ENCODE data around the gene TRAF1. TPM values are rescaled to one million over a fixed set of nuclear protein-coding genes. Genes with fewer than 3 reads are reported as not detected.

Gene TRAF1
- total and polyA plus RNA-seq, 8 donors, result 1.3 to 8.1 (median 2.4) TPM

- DNase-seq (no peak), ATAC-seq (no peak), FAIRE-seq (no peak)
- no peak overlapping the region for H3K4me3 ChIP-seq
- no peaks in the 10 kb centered on the region for H3K27me3 ChIP-seq
- H3K27ac ChIP-seq, result no peak overlapping the region
- intact Hi-C loops (cut with DNase I), result no loop called here
- H3K36me3 ChIP-seq, result no peaks in the 10 kb centered on the region
- TF ChIP-seq, protein P1, sequence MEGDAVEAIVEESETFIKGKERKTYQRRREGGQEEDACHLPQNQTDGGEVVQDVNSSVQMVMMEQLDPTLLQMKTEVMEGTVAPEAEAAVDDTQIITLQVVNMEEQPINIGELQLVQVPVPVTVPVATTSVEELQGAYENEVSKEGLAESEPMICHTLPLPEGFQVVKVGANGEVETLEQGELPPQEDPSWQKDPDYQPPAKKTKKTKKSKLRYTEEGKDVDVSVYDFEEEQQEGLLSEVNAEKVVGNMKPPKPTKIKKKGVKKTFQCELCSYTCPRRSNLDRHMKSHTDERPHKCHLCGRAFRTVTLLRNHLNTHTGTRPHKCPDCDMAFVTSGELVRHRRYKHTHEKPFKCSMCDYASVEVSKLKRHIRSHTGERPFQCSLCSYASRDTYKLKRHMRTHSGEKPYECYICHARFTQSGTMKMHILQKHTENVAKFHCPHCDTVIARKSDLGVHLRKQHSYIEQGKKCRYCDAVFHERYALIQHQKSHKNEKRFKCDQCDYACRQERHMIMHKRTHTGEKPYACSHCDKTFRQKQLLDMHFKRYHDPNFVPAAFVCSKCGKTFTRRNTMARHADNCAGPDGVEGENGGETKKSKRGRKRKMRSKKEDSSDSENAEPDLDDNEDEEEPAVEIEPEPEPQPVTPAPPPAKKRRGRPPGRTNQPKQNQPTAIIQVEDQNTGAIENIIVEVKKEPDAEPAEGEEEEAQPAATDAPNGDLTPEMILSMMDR (IDR thresholded peaks at IDR 0.05), result no peak
- H3K9me3 ChIP-seq, result no peaks in the 10 kb centered on the region
- no peaks in the 10 kb centered on the region for H3K4me1 ChIP-seq
- WGBS, 2 donors, result 54 to 63% methylated on average over 3 of the region's 3 CpGs
These were observed 43.6 kb upstream of the TRAF1 start for GRCh38 chr9:120970244-120970643.

GRCh38 chr9:120966013-120966369 is 39.4 kb upstream of the TRAF1 start:
- Histone ChIP-seq H3K9me3 (no peaks in the 10 kb centered on the region), H3K27ac (no peak overlapping the region), H3K4me3 (no peak overlapping the region), H3K27me3 (no peaks in the 10 kb centered on the region), H3K4me1 (no peaks in the 10 kb centered on the region), H3K36me3 (peaks cover 0 to 18% (median 0%) of the 10 kb centered on the region in 3 donors)
- ATAC-seq, result no peak
- no peak for FAIRE-seq
- WGBS, 2 donors, result 77 to 78% methylated on average over 3 of the region's 3 CpGs
- intact Hi-C loops (cut with DNase I), result no loop called here
- TF ChIP-seq, protein P1 (IDR thresholded peaks at IDR 0.05), result no peak
- DNase-seq, result no peak

DNA sequence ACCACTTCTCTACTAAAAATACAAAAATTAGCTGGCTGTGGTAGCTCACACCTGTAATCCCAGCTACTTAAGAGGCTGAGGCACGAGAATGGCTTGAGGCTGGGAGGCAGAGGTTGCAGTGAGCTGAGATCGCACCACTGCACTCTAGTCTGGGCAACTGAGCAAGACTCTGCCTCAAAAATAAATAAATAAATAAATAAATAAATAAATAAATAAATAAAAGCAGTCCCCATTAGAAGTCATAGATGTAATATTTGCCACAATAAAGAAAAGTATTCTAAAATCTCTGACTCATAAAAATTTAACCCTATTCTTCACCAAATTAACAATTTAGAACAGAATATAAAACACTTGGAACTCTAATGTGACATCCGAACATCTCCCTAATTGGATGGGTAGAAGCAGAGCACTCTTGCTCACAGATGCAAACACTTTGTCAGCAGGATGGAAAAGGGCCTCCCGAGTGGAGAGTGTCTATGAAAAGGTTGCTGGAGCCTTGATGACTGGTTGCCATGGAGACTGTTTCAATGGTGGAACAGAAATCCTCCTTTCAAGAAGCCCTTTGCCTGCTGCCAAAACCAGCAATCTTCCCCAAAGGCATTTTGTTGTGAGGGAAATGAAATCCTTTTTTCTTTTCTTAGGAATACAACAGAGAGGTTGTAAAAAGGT is 38.9 kb upstream of the TRAF1 start:
- TF ChIP-seq, protein P1 (IDR thresholded peaks at IDR 0.05), result no peak
- 86 to 88% methylated on average over 4 of the region's 4 CpGs for WGBS, 2 donors
- intact Hi-C loops (cut with DNase I), result no loop called here
- ATAC-seq, result no peak
- DNase-seq, result no peak
- H3K4me1 ChIP-seq, result no peaks in the 10 kb centered on the region
- H3K36me3 ChIP-seq, result peaks cover 0 to 18% (median 0%) of the 10 kb centered on the region in 3 donors
- H3K4me3 ChIP-seq, result no peak overlapping the region
- no peaks in the 10 kb centered on the region for H3K9me3 ChIP-seq
- no peak overlapping the region for H3K27ac ChIP-seq
- no peaks in the 10 kb centered on the region for H3K27me3 ChIP-seq
- no peak for FAIRE-seq

GRCh38 chr9:120961936-120962335 is 35.3 kb upstream of the TRAF1 start:
- intact Hi-C loops (cut with DNase I), result no loop called here
- 96% methylated on average over 3 of the region's 3 CpGs for WGBS, 2 donors
- Histone ChIP-seq H3K36me3 (peaks cover 0 to 18% (median 0%) of the 10 kb centered on the region in 3 donors), H3K9me3 (no peaks in the 10 kb centered on the region), H3K27me3 (no peaks in the 10 kb centered on the region), H3K27ac (no peak overlapping the region), H3K4me3 (no peak overlapping the region), H3K4me1 (no peaks in the 10 kb centered on the region)
- TF ChIP-seq, protein P1 (IDR thresholded peaks at IDR 0.05), result no peak
- DNase-seq, result no peak
- no peak for FAIRE-seq
- ATAC-seq, result no peak

DNA sequence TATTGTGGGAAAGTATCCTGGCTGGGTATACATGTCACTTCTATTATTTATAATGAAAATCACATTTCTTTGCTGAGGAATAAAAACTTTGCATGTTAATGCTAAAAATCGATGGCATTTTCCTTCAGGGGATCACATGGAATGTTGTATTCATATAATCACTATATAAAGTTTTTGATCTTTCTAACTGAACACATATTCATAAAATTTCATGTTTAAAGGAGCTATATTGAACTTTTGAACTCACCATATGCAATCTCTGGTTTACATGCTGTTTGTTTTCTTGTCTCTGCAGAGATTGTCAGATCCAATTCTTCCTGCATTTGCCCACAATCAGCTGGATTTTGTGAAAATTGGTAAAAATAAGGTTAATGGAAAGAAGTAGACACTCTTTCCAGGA is 33.4 kb upstream of the TRAF1 start:
- peaks cover 0 to 18% (median 0%) of the 10 kb centered on the region in 3 donors for H3K36me3 ChIP-seq
- no peak overlapping the region for H3K4me3 ChIP-seq
- H3K27ac ChIP-seq, result no peak overlapping the region
- ATAC-seq (no peak), DNase-seq (no peak), FAIRE-seq (no peak)
- TF ChIP-seq, protein P1 (IDR thresholded peaks at IDR 0.05), result no peak
- H3K4me1 ChIP-seq, result no peaks in the 10 kb centered on the region
- intact Hi-C loops (cut with DNase I), result no loop called here
- 85 to 97% methylated on average over 1 of the region's 1 CpG for WGBS, 2 donors
- H3K9me3 ChIP-seq, result no peaks in the 10 kb centered on the region
- no peaks in the 10 kb centered on the region for H3K27me3 ChIP-seq

Data from pancreas (tissue), 10 donors.